Adrenal gland (tissue), 12 donors: ENCODE measurements around the gene ITGB1BP1. TPM values are rescaled to one million over a fixed set of nuclear protein-coding genes. Genes with fewer than 3 reads are reported as not detected.

Experiments used
- DNase-seq, 7 donors: peaks; one replicate each; pipeline ENCODE4 v3.0.0-alpha.2; 2019 to 2020
- H3K27ac ChIP-seq, 5 donors: fragments of 200-600 bp; sonication (generic) in 4 of 5; 1 replicate in 3 of 5; 2 replicates in 2 of 5; pipeline versions ENCODE4 v1.5.1 to v1.8.0; 2016 to 2020; ENCODE audit warnings: mild to moderate bottlenecking in 1 of 5
- H3K27me3 ChIP-seq: fragments of 200-600 bp; 2 replicates; pipeline ENCODE4 v1.8.0; 2021
- H3K36me3 ChIP-seq, 2 donors: fragments of 200-600 bp; replicated peaks in 1 of 2; 1 replicate in 1 of 2; 2 replicates in 1 of 2; pipeline versions ENCODE4 v1.5.1 to v1.8.0; 2018 to 2022
- H3K4me1 ChIP-seq, 2 donors: fragments of 200-600 bp; replicated peaks in 1 of 2; 1 replicate in 1 of 2; 2 replicates in 1 of 2; pipeline versions ENCODE4 v1.5.1 to v1.8.0; 2018 to 2021
- H3K4me3 ChIP-seq, 4 donors: fragments of 200-600 bp; sonication (generic) in 3 of 4; one replicate each; pipeline ENCODE4 v1.5.1; 2016 to 2018
- H3K9me3 ChIP-seq, 3 donors: fragments of 200-600 bp; sonication (generic) in 1 of 3; replicated peaks in 1 of 3; 1 replicate in 2 of 3; 2 replicates in 1 of 3; pipeline versions ENCODE4 v1.5.1 to v1.8.0; 2016 to 2021
- POLR2A ChIP-seq, 2 donors: fragments of 450-650 bp; IDR thresholded peaks; one replicate each; pipeline ENCODE4 v1.6.1; 2017; ENCODE audit warnings: antibody characterized with exemption in 2 of 2, mild to moderate bottlenecking in 2 of 2, moderate library complexity in 1 of 2
- WGBS, 4 donors: extraction: QIAGEN DNeasy Blood & Tissue Kit in 2 of 4; methylation state at CpG; one replicate each; pipeline versions ENCODE4 v1.1.5 to v1.1.7; 2013 to 2017; 5-methylcytosine and 5-hydroxymethylcytosine counted together
- intact Hi-C, 2 donors: fragments of 100-400 bp; cut with DNase I; formaldehyde crosslinking; loops; one replicate each; pipeline versions ENCODE4 v1.14.1 to v1.15.0; 2022 to 2023
- polyA plus RNA-seq, 3 donors: library from polyadenylated mRNA; stranded (reverse); fragments of 200-250 nt in 2 of 3; fragments of 350-450 nt in 1 of 3; fragmentation: Illumina TruSeq in 1 of 3; extraction: RNeasy Lipid Tissue Mini Kit (QIAGEN cat#74804) in 1 of 3; gene quantifications; one replicate each; pipeline ENCODE4 v1.2.3, GENCODE V29; 2013 to 2014
- total RNA-seq, 9 donors: library from RNA; depleted of rRNA in 4 of 9; stranded (reverse); fragments of >200 nt in 4 of 9; fragments of 120-200 nt in 1 of 9; fragmentation: NEBNext Ultra II Directional in 1 of 9; extraction: Animal tissue kit (Norgen Biotek cat#: 25700) in 1 of 9; gene quantifications; one replicate each; pipeline versions ENCODE4 v1.1.0 to v1.2.4, GENCODE V29; 2013 to 2023
- TF ChIP-seq, protein P1 (sequence below), 6 experiments: fragments of 450-650 bp in 4 of 6; fragments of 200-600 bp in 2 of 6; sonication (generic) in 1 of 6; IDR thresholded peaks; 1 replicate in 5 of 6; 2 replicates in 1 of 6; pipeline versions ENCODE4 v1.5.1 to v1.8.0; 2016 to 2021; ENCODE audit warnings: antibody characterized with exemption in 6 of 6, mild to moderate bottlenecking in 2 of 6, moderate library complexity in 1 of 6
- donor health status: healthy with polysubstance abuse.
- donor health status: Bipolar disorder and iron deficiency.
- donor health status: DM: yes; HTN: yes; CAD: no.
- donor health status: DM: no; HTN: no; CAD: no.
- donor health status: DM: no; HTN: no; CAD: no.
- donor health status: DM: yes; HTN: yes; CAD: no.

The ITGB1BP1 gene
- total and polyA plus RNA-seq, 12 donors = 35.7 to 109 (median 80.9) TPM

DNA sequence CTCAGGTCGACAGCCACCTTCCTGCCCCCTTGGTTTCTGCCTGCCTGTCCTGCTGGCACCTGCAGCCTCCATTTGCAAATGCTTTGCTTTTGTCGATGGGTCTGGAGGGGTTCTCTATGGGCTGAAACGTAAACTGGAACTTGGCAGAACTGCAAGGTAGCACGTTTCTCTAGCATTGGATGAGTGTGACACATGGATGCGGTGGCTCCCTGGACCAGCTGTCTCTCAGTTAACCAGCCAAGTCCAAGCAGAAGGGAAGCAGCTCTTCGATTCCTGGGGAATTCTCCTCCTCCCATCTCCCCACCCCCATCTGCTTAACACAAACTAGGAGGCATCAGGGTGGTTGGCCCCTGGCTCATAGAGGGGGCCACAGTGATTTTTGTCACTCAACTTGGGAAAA lies 57.3 kb downstream of the ITGB1BP1 start:
- 87 to 89% (median 88%) methylated on average over 4 to 6 of the region's 6 CpGs for WGBS, 4 donors
- H3K4me3 ChIP-seq = no peak overlapping the region
- H3K27me3 ChIP-seq = no peaks in the 10 kb centered on the region
- H3K4me1 ChIP-seq = no peaks in the 10 kb centered on the region
- H3K36me3 ChIP-seq = peaks cover 0 to 3% of the 10 kb centered on the region in 2 donors
- no peak for DNase-seq
- intact Hi-C loops = no loop called here
- no peak overlapping the region for H3K27ac ChIP-seq
- TF ChIP-seq POLR2A (IDR thresholded peaks at IDR 0.05) = no peak
- H3K9me3 ChIP-seq = no peaks in the 10 kb centered on the region

GRCh38 chr2:9365498-9366019 lies 57.8 kb downstream of the ITGB1BP1 start:
- H3K27me3 ChIP-seq = no peaks in the 10 kb centered on the region
- H3K9me3 ChIP-seq = no peaks in the 10 kb centered on the region
- DNase-seq = no peak
- 73 to 85% (median 80%) methylated on average over 3 to 8 of the region's 8 CpGs for WGBS, 4 donors
- no peak overlapping the region for H3K27ac ChIP-seq
- no peak for TF ChIP-seq POLR2A (IDR thresholded peaks at IDR 0.05)
- TF ChIP-seq, protein P1, sequence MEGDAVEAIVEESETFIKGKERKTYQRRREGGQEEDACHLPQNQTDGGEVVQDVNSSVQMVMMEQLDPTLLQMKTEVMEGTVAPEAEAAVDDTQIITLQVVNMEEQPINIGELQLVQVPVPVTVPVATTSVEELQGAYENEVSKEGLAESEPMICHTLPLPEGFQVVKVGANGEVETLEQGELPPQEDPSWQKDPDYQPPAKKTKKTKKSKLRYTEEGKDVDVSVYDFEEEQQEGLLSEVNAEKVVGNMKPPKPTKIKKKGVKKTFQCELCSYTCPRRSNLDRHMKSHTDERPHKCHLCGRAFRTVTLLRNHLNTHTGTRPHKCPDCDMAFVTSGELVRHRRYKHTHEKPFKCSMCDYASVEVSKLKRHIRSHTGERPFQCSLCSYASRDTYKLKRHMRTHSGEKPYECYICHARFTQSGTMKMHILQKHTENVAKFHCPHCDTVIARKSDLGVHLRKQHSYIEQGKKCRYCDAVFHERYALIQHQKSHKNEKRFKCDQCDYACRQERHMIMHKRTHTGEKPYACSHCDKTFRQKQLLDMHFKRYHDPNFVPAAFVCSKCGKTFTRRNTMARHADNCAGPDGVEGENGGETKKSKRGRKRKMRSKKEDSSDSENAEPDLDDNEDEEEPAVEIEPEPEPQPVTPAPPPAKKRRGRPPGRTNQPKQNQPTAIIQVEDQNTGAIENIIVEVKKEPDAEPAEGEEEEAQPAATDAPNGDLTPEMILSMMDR (IDR thresholded peaks at IDR 0.05) = no peak
- intact Hi-C loops = no loop called here
- peaks cover 0 to 3% of the 10 kb centered on the region in 2 donors for H3K36me3 ChIP-seq
- no peaks in the 10 kb centered on the region for H3K4me1 ChIP-seq
- no peak overlapping the region for H3K4me3 ChIP-seq

GRCh38 chr2:9364791-9365497 lies 58.4 kb downstream of the ITGB1BP1 start:
- TF ChIP-seq POLR2A (IDR thresholded peaks at IDR 0.05) = no peak
- TF ChIP-seq, protein P1 (IDR thresholded peaks at IDR 0.05) = no peak
- DNase-seq = no peak
- Histone ChIP-seq H3K9me3 (no peaks in the 10 kb centered on the region), H3K36me3 (peaks cover 0 to 3% of the 10 kb centered on the region in 2 donors), H3K4me1 (no peaks in the 10 kb centered on the region), H3K4me3 (no peak overlapping the region), H3K27me3 (no peaks in the 10 kb centered on the region), H3K27ac (no peak overlapping the region)
- 47 to 65% (median 55%) methylated on average over 4 of the region's 4 CpGs for WGBS, 4 donors
- intact Hi-C loops = no loop called here

DNA sequence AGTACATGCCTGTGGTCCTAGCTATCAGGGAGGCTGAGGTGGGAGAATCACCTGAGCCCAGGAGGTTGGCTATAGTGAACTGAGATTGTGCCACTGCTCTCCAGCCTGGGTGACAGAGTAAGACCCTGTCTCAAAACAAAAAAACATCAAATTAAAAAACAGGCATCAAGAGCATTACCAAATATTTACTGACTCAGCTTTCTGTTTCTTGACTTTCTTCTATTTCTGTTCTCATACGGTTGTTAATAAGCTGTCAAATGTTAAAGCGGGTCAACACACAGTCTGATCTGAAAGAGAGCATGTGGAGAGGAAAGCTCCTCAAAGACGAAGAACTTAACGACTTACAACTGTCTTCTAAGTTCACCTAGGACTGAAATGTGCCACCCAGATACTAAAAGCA lies 59.0 kb downstream of the ITGB1BP1 start:
- intact Hi-C loops = no loop called here
- H3K36me3 ChIP-seq = peaks cover 0 to 5% of the 10 kb centered on the region in 2 donors
- H3K27me3 ChIP-seq = no peaks in the 10 kb centered on the region
- WGBS, 4 donors = 77 to 87% (median 84%) methylated on average over 4 of the region's 4 CpGs
- H3K27ac ChIP-seq = no peak overlapping the region
- no peaks in the 10 kb centered on the region for H3K4me1 ChIP-seq
- H3K4me3 ChIP-seq = no peak overlapping the region
- DNase-seq = no peak
- TF ChIP-seq, protein P1 (IDR thresholded peaks at IDR 0.05) = no peak
- no peak for TF ChIP-seq POLR2A (IDR thresholded peaks at IDR 0.05)
- no peaks in the 10 kb centered on the region for H3K9me3 ChIP-seq

DNA sequence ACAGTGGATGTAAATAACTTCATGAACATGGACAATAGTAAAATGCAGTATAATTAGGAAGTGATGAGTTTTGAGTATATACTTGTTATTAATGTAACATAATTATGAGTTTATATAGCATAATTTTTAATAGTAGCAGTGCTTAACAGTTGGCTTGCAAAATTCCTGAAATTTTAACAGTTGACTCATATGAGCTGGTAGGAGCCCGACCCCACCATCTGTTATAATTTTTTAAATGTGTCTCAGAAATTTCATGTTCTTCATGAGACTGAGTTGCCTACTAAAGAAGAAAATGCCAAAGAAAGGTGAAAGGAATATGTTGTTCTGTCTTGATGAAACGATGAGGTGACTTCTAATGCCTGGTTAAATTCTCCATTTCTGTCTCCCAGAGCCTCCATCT lies 62.6 kb downstream of the ITGB1BP1 start:
- no peak overlapping the region for H3K4me3 ChIP-seq
- intact Hi-C loops = no loop called here
- no peak overlapping the region for H3K27ac ChIP-seq
- no peak for TF ChIP-seq POLR2A (IDR thresholded peaks at IDR 0.05)
- TF ChIP-seq, protein P1 (IDR thresholded peaks at IDR 0.05) = no peak
- H3K4me1 ChIP-seq = no peaks in the 10 kb centered on the region
- 82 to 95% (median 93%) methylated on average over 2 of the region's 2 CpGs for WGBS, 4 donors
- no peak for DNase-seq
- peaks cover 0 to 3% of the 10 kb centered on the region in 2 donors for H3K36me3 ChIP-seq
- no peaks in the 10 kb centered on the region for H3K9me3 ChIP-seq
- H3K27me3 ChIP-seq = no peaks in the 10 kb centered on the region
